ENCODE results near the gene IRAK1. TPM values are rescaled to one million over a fixed set of nuclear protein-coding genes. Genes with fewer than 3 reads are reported as not detected.

IRAK1 gene
- 92.7 and 97.1 TPM in 2 replicates for total RNA-seq

GRCh38 chrX:154019633-154020528, at the start of gene IRAK1:
Gene IRAK1, minus strand, starts transcription at chrX:154019902. Its CDS starts 90 bp downstream, at chrX:154019812.

GRCh38 chrX:153972368-153973126, 47.2 kb downstream of the IRAK1 start, which contains the start of gene TMEM187:
Gene TMEM187, plus strand, starts transcription at chrX:153972754. Its CDS starts 9,309 bp downstream, at chrX:153982063.

GRCh38 chrX:153971450-153972367, 48.0 kb downstream of the IRAK1 start, which contains the start of gene HCFC1:
Gene HCFC1, minus strand, starts transcription at chrX:153971818. Its CDS starts 978 bp downstream, at chrX:153970840.

Other genes starting within 250 kb of the IRAK1 start
- gene SRPK3, start 238.9 kb downstream of the IRAK1 start, total RNA-seq = 0.44 and 1.7 TPM in 2 replicates
- 50.4 and 60.0 TPM in 2 replicates for gene IDH3G, start 225.5 kb downstream of the IRAK1 start, total RNA-seq
- gene SSR4, start 225.2 kb downstream of the IRAK1 start, total RNA-seq = 50.1 and 101 TPM in 2 replicates
- 0.12 and 0.22 TPM in 2 replicates for gene PDZD4, start 189.4 kb downstream of the IRAK1 start, total RNA-seq
- 2.7 and 5.5 TPM in 2 replicates for gene L1CAM, start 133.7 kb downstream of the IRAK1 start, total RNA-seq
- gene AVPR2, start 115.2 kb downstream of the IRAK1 start, total RNA-seq = not detected in 2 replicates
- 2.7 and 3.6 TPM in 2 replicates for gene ARHGAP4, start 93.6 kb downstream of the IRAK1 start, total RNA-seq
- gene NAA10, start 84.9 kb downstream of the IRAK1 start, total RNA-seq = 48.6 and 76.7 TPM in 2 replicates
- 1.4 and 2.0 TPM in 2 replicates for gene RENBP, start 75.3 kb downstream of the IRAK1 start, total RNA-seq
- gene HCFC1, start 48.1 kb downstream of the IRAK1 start, total RNA-seq = 14.6 and 21.1 TPM in 2 replicates
- 6.1 and 7.5 TPM in 2 replicates for gene TMEM187, start 47.1 kb downstream of the IRAK1 start, total RNA-seq
- gene MECP2, start 77.8 kb upstream of the IRAK1 start, total RNA-seq = 24.7 and 29.8 TPM in 2 replicates
- not detected in 2 replicates for gene OPN1LW, start 124.3 kb upstream of the IRAK1 start, total RNA-seq
- gene OPN1MW, start 162.7 kb upstream of the IRAK1 start, total RNA-seq = not detected in 2 replicates
- gene OPN1MW2, start 199.9 kb upstream of the IRAK1 start, total RNA-seq = not detected in 2 replicates
- gene OPN1MW3, start 237.7 kb upstream of the IRAK1 start, total RNA-seq = not detected in 2 replicates

All from uterine smooth muscle cell (primary cell).